Measurements from ENCODE around the gene CTBP1. TPM values are rescaled to one million over a fixed set of nuclear protein-coding genes. Genes with fewer than 3 reads are reported as not detected.

CTBP1 gene
- total RNA-seq, 1 experiment from 2014 or later, result 136 TPM

DNA sequence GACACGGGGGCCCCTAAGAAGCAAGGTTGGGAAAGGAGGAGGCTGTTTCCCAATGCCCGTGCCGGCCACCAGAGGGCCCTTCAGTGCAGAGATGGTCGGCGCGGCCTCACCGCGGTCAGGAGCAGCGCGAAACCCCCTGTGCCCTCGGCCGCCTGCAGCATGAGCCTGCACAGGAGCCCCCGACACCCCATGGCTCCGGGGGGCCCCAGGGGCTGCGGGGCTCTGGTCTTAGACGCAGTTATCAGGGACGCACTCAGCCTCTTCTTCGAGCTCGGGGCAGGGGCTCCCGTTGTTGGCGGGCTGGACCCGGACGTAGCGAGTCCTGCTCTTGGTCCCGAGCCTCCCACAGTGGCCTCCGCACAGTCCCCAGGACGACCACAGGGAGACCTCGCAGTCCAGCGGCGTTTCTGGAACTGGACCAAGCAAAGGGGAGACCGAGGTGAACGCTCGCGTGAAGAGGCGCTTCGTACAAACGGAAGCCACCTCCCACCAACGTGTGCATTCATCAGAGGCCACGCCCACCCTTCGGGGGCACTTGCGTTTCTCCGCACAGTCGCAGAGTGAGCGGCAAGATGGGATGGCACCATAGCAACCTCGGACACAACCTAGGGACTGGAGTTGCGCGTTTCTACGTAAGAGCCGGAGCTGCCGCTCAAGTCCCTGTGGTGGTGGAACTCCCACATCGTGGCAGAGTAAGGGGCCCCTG lies 81.5 kb downstream of the CTBP1 start:
- peaks cover 8% of the 10 kb centered on the region for H3K23me2 ChIP-seq (ENCODE audit: insufficient read length, low read depth, low read length, poor library complexity, severe bottlenecking)
- Mint-ChIP-seq H3K27me3 (ENCODE audit: low read depth) (peaks cover 88% of the 10 kb centered on the region), H3K36me3 (ENCODE audit: insufficient read depth in 1 of 3, low read depth in 3 of 3) (peaks cover 0 to 2% (median 1%) of the 10 kb centered on the region in 3 experiments; a peak in 3 of 7 replicates), H3K4me3 (peak overlapping the region; percentile 55 to 76), H3K4me1 (peaks cover 4 to 7% of the 10 kb centered on the region in 2 experiments; a peak in 3 of 4 replicates), H3K27ac (no peak overlapping the region), H3K9me3 (peaks cover 6 to 14% of the 10 kb centered on the region in 2 experiments)
- no peaks in the 10 kb centered on the region for H3K9me3 ChIP-seq (ENCODE audit: control insufficient read depth, low read depth, low read length)
- H4K20me1 ChIP-seq (ENCODE audit: control insufficient read depth, insufficient read depth, insufficient read length), result no peaks in the 10 kb centered on the region
- TF ChIP-seq, protein P1, sequence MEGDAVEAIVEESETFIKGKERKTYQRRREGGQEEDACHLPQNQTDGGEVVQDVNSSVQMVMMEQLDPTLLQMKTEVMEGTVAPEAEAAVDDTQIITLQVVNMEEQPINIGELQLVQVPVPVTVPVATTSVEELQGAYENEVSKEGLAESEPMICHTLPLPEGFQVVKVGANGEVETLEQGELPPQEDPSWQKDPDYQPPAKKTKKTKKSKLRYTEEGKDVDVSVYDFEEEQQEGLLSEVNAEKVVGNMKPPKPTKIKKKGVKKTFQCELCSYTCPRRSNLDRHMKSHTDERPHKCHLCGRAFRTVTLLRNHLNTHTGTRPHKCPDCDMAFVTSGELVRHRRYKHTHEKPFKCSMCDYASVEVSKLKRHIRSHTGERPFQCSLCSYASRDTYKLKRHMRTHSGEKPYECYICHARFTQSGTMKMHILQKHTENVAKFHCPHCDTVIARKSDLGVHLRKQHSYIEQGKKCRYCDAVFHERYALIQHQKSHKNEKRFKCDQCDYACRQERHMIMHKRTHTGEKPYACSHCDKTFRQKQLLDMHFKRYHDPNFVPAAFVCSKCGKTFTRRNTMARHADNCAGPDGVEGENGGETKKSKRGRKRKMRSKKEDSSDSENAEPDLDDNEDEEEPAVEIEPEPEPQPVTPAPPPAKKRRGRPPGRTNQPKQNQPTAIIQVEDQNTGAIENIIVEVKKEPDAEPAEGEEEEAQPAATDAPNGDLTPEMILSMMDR (conservative IDR thresholded peaks at IDR 0.05), result peak; percentile 93
- H3T11ph ChIP-seq (ENCODE audit: low read length), result no peak overlapping the region
- H2AFZ ChIP-seq (ENCODE audit: low read length), result no peak overlapping the region
- no peak overlapping the region for H3K56ac ChIP-seq (ENCODE audit: insufficient read length, low read depth, low read length)
- no peak overlapping the region for H4K5ac ChIP-seq (ENCODE audit: insufficient read length, low read depth, low read length)
- no peak overlapping the region for H3K4ac ChIP-seq (ENCODE audit: low read depth, low read length)
- H2BK12ac ChIP-seq (ENCODE audit: insufficient read length, low read depth, low read length), result no peak overlapping the region
- H3K27me3 ChIP-seq (ENCODE audit: insufficient read depth, low read length), result peaks cover 41% of the 10 kb centered on the region; the same call in 1 of the 2 replicates
- H3K4me1 ChIP-seq (ENCODE audit: insufficient read depth, low read length), result no peaks in the 10 kb centered on the region
- no peak overlapping the region for H2AK5ac ChIP-seq (ENCODE audit: insufficient read length, low read length)
- no peaks in the 10 kb centered on the region for H3K79me1 ChIP-seq (ENCODE audit: insufficient read depth, low read depth, low read length, poor library complexity, severe bottlenecking)
- no peak overlapping the region for H2BK15ac ChIP-seq (ENCODE audit: low read depth, low read length)
- H3K23ac ChIP-seq (ENCODE audit: insufficient read length, low read depth, low read length), result no peak overlapping the region
- peak overlapping the region; percentile 73 for H3K18ac ChIP-seq (ENCODE audit: insufficient read length, low read depth, low read length)
- no peak overlapping the region for H2BK120ac ChIP-seq (ENCODE audit: low read depth, low read length, poor library complexity, severe bottlenecking)
- no peak overlapping the region for H4K91ac ChIP-seq (ENCODE audit: insufficient read length, low read depth, low read length)
- no peak overlapping the region for H2BK20ac ChIP-seq (ENCODE audit: low read depth, low read length, poor library complexity, severe bottlenecking)
- peak overlapping the region; percentile 15 for H3K4me2 ChIP-seq (ENCODE audit: insufficient read depth, insufficient read length, low read length)
- peak overlapping the region; percentile 18; the same call in 1 of the 2 replicates for H3K14ac ChIP-seq (ENCODE audit: insufficient read depth, low read length)
- no peak overlapping the region for H2BK5ac ChIP-seq (ENCODE audit: insufficient read length, low read length)
- WGBS (ENCODE audit: extremely low coverage, insufficient read length, low lambda C conversion rate), result no CpG with 5 or more reads among the region's 51 CpGs
- H3K79me2 ChIP-seq (ENCODE audit: insufficient read depth, low read length), result no peaks in the 10 kb centered on the region
- H4K8ac ChIP-seq (replicated peaks; ENCODE audit: insufficient read length, low read depth, low read length), result no peak overlapping the region
- peak; percentile 95 for DNase-seq
- no peak overlapping the region for H3K27ac ChIP-seq (ENCODE audit: insufficient read length, low read depth, low read length)
- H3K9ac ChIP-seq (ENCODE audit: extremely low read depth, insufficient read length, low read length), result peak overlapping the region; percentile 11

All from H9 (cell line).